Stimulated activated CD4-positive, alpha-beta T cell treated with anti-CD3 and anti-CD28 coated beads, Interleukin-2, amount 100 ng/mL, for 4 hours (primary cell): ENCODE measurements around the gene TRIM26.
"Not testable (repeated sequence)": the region's sequence is repeated elsewhere in the genome, so short reads cannot be mapped to it uniquely, and the experiment has no call there.

ENCODE experiments used
- DNase-seq: peaks from one replicate; pipeline ENCODE4 v3.0.0-alpha.2; 2020; ENCODE audit warnings: low read depth

Gene TRIM26

DNA sequence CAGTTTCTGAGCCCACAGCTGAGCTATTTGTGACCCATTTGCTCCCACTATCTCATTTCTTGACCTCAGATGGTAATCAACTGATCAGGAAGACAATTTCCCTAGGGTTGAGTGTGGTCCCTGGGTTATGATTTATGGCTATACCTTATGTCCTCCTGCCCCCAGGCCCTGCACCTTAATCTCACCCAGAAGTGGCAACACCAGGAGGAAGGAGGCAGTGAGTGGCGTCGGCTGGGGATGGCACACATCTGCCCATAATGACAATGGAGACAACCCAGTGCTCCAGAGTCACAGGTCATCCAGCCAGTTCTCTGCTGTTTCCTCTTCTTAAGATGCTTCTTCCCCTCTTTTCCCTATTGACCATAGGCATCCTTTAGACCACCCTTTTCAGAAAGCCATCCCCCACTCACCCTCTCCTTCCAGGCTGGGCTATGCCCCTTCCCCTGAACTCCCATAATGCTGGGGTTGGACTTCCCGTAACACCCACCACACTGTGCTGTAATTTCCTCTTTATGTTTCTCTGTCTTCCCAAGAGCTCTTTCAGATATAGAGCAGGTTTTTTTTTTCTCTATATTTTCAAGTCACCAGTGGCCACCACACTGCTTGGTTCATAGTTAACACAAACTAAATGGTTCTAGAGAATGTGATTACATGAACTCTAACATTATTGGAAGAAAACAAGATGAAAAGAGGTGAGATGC is 60.1 kb downstream of the TRIM26 start:
- DNase-seq, result no peak

DNA sequence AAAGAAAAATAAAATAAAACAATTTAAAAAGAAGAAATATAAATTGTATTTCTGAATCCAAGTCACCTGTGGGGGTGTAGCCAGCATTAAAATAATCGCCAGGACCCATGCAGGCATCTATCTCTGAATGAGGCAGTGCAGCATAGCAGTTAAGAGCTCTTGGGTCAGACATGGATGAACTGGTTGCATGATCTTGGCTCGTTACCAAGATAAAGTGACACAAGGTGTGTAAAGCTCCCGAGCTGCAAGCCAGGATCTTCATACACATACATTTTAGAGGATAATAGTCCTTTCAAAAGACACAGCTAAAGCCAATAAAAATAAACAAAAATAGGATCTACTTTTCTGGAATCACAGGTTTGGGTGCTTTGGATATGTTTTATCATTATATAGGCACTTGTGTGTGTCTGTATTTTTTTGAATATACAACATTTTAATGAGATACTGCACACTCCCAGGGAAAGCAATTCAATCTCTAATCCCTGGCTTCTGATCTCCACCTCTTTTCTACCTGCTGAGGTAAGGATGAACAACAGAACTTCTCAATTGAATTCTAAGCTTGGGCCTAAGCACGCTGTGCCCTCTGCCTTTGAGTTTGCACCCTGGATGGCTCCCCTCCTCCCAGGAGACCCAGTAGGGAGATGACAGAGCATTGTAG is 61.1 kb downstream of the TRIM26 start:
- DNase-seq, result no peak

DNA sequence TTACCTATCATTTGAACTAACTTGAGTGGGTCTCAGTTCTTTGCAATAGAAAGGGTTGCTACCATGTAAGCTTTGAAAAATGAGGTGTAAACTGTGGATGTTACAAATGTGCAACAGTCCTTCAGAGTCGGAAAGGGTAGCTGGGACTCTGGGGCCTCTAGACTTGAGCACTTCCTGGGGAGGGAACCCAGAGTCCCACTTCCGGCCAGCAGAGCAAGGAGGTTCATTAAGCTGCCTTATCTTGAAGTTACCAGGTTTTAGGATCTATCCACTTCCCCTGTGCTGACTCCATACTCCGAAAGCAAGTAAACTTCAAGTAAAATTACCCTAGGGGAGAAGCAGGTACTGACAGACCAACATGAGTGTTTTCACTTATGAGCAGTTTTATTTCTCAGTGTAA is 61.6 kb downstream of the TRIM26 start:
- no peak for DNase-seq

DNA sequence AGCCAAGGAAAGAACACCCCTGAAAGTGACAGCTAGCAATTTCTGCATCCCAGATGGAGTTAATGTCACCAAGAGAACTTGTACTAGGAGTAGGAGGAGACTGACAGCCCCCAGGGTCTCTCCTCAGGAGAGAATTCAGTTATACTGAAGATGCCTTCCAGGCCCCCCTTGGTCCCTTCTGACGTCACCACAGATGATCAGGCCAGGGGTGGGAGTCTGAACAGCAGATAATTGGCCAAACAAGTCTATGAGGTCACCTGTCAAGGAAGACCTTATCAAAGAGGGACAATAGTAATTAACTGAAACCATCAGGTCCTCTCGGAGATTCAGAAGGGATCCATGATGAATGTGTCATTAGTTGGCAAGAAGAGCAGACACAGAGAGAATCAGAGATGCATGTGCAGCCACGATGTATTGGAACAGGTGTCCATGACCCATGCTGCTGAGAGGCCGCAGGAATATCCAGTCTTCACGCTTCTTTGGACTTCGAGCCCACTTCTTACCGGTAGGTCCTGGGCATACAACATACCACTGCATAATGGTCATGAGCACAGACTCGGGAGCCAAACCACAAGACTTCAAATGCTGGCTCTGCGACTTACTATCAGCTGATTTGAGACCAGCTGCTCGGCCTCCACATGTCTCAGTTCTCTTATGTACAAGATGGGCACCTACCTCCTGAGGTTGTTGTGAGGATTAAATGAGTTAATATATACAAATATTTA is 62.4 kb downstream of the TRIM26 start:
- DNase-seq, result no peak

DNA sequence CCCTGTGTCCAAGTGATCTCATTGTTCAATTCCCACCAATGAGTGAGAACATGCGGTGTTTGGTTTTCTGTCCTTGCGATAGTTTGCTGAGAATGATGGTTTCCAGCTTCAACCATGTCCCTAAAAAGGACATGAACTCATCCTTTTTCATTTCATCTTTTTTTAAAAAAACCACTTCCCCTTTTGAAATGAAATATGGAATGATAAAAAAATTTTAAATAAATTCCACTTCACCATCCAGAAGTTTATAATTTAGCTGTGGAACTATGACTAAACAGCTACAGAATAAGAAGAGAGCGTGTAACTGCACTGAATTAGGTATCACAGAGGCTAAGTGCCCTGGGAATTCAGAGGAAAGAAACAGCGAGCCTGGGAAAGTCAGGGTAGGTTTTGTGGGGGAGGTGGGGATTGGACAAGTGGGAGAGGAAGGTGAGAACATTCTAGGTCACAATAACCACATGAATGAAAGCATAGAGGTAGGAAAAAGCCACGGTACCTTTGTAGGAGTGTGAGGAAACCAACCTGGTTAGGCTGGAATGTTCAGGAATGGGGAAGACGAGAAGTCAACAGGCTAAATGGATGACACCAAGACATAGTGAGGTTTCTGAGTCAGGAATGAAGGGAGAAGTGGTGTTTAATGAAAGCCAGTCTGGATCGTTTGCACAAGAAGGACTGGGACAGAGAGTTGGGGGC is 63.2 kb downstream of the TRIM26 start:
- DNase-seq, result no peak

DNA sequence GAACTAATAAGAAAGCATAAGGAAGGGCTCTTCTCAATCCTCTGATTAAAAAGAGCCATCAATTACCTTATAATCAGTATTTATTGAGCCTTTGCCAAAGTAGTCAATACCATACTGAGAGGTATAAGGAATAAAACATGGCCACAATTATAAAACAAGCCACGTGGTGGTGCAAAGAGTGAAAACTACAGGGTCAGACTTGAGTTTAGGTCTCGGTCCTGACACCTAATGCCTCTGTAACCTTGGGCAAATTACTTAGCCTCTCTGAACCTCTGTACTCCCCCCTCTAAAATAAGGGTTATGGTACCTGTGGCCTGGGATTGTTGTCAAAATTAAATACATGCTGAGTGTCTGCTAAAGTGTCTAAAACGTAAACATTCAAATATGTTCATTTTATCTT is 64.0 kb downstream of the TRIM26 start:
- DNase-seq, result no peak

DNA sequence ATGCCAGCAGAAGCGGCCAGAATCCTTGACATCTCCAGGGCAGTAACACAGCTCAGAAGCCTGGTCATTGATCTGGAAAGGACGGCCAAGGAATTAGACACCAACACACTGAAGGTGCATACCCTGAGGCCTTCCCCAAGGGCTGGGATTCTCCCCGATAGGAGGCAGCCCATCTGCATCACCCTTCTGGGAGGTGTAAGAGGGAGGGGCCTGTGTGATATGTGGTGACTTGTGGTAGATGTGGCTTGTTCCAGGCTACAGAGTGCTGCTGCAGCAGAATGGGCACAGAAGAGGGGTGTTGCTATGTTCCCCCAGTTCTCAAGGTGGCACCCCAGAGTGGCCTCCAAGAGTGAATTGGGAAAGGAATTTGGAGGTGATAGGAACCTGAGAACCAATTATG is 66.1 kb downstream of the TRIM26 start:
- DNase-seq, result no peak

DNA sequence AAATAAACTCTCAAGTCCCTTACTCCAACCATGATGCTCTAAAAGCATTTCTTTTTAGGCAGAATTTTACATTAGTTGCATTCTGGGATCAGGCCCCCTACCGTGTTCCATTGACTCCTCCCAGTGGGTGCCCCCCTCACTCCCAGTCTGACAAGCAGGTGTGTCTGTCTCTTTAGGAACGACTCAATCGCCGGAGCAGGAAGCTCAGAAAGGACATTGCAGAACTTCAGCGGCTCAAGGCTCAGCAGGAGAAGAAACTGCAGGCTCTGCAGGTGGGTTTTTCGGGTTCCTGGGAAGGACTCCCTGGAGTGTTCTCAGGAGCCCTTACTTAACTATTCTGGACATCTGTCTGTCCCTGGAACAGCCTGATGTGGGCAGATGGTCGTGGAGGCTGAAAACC is 67.4 kb downstream of the TRIM26 start:
- no peak for DNase-seq

DNA sequence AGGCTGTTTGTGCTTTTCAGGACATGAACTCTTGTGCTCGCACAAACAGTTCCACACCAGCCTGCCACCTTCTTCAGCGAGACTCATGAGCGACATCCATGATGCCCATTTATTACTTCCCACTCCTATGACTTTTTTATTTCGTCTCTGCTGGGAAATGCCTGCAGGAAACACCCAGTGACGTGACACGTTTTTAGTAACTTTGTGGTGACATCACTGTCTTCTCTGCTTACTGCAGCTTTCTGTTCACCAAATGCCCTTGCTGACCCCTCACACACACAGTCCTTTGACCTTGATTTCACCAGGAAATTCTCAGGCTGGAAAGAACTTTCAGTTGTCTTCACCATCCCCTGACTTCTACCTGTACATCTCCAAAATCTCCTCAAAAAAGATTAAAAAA is 68.4 kb downstream of the TRIM26 start:
- DNase-seq, result no peak

DNA sequence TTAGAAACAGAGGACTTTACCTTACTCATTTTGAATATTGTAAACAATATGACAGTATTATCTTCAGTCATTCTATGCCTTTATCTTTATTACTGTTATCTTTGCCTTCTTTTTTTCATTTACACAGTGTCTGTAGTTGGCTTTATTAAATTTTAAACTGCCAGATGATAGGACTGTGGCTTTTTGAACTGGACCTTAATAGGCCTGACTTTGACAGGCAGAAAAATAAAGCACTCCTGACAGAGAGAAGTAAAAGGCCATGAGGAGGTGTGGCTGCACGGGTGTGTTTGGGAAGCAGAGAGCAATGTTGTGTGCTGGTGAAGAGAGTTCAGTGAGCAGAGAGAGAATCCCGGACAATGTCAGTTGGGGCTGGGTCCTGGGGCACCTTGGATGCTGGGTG is 69.4 kb downstream of the TRIM26 start:
- no peak for DNase-seq

DNA sequence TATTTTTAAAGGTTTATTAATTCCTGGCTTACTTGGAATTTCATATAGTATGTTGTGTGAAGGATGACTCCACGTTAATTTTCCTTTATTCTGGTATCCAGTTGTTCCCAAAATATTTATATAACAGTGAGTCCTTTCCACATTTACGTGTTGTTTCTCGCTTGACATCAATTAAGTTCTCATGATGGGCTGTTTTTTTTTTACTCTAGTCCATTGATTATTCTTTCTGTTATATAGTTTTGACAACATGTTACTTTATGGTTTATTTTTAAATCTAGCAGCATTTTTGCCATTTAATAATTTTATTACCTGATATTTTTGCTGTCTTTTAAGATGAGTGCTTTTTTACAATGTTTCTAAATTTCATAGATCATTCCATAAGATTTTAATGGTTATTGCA is 70.5 kb downstream of the TRIM26 start:
- no peak for DNase-seq

DNA sequence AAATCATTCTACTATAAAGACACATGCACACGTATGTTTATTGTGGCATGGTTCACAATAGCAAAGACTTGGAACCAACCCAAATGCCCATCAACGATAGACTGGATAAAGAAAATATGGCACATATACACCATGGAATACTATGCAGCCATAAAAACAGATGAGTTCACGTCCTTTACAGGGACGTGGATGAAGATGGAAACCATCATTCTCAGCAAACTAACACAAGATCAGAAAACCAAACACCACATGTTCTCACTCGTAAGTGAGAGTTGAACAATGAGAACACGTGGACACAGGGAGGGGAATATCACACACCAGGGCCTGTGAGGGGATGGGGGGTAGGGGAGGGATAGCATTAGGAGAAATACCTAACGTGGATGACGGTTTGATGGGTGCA is 73.0 kb downstream of the TRIM26 start:
- not testable (repeated sequence) for DNase-seq

DNA sequence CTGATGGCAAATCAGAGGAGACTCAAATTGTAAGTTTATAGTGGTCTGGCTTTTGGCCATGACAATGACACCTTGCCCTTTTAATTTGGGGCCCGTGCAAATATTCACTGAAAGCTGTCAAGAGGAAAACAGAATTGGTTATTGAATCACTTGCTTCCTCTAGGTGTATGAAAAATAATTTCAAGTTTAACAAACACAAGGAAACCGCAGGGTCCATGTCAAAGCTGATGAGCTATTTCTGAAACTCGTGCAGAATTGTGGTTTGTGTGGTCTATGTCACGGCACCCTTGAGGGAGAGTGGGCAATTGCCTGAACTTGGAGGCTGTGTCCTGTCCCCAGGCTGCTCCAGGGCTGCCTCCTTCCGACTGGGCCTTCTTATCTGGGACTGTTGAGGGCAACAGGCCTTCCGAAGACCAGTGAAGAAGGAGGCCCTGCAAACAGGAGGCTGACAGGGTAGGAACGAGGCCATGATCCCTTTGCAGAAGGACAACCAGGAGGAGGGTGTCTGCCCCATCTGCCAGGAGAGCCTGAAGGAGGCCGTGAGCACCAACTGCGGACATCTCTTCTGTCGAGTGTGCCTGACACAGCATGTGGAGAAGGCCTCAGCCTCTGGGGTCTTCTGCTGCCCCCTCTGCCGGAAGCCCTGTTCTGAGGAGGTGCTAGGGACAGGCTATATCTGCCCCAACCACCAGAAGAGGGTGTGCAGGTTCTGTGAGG is 76.5 kb downstream of the TRIM26 start:
- no peak for DNase-seq

DNA sequence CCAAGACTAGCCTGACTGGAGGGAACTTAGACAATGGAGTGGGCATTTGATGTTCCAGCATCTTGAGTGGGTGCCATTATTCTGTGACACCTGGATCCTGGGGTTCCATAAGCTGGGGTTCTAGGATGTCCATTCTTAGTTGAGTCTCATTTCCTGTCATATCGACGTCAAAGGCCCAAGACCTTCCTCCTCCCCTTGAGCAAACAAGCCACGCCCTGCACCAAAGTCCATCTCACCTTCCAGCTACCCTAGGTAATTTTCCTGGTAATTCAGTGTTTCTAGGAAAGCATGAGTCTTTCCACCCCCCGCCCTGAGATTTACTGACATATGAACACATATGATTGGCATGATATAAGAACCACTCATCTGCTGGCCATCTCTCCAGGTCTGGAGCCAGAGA is 77.4 kb downstream of the TRIM26 start, which contains the start of gene TRIM40:
Gene TRIM40, plus strand, starts transcription at position 384 of the 400 bp plus-strand sequence. CDS start 897 bp downstream, outside the sequence.
- DNase-seq, result no peak

DNA sequence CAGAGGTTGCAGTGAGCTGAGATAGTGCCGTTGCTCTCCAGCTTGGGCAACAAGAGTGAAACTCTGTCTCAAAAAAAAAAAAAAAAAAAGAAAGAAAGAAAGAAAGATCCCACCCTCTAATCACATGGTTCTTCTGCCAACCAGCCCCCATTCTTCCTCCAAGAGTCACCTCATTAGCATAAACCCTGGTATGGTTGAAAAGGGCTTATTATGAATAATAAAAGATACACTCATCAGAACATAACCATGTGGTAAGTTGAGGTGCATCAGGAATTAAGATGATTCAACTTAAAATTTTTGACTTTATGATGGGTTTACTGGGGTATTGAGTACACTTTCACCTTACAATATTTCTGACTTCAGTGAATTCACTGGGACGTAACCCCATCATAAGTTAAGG is 78.1 kb downstream of the TRIM26 start:
- no peak for DNase-seq
